ENCODE measurements around the gene PCNT. TPM values are rescaled to one million over a fixed set of nuclear protein-coding genes. Genes with fewer than 3 reads are reported as not detected.

PCNT gene
- total RNA-seq, 1 experiment from 2014 or later: 39.6 TPM

DNA sequence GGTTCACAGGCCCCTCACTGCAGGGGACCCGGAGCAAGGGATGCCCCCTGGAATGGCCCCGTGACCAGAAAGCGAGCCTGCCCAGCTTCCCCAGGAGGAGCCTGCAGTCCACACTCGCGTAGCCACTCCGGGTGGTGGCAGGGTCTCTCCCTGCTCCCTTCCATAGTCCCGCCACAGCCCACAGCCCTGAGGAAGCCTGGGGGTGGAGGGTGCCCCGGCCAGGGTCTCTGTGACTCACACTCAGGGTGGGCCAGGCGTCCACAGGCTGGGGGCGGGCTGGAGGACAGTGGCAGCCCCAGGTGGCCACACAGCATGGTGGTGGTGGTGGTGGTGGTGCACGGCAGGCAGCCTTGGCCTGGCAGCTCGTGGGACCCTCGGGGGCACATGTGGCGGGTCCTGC is 22.2 kb upstream of the PCNT start:
- no peak overlapping the region for H3K23ac ChIP-seq (ENCODE audit: insufficient read length, low read depth, low read length)
- no peak overlapping the region for H3K18ac ChIP-seq (ENCODE audit: insufficient read length, low read depth, low read length)
- H2BK20ac ChIP-seq (ENCODE audit: low read depth, low read length, poor library complexity, severe bottlenecking): no peak overlapping the region
- Mint-ChIP-seq H3K4me3 (no peak overlapping the region), H3K4me1 (peaks cover 0 to 3% of the 10 kb centered on the region in 2 experiments; a peak in 2 of 4 replicates), H3K36me3 (ENCODE audit: insufficient read depth in 1 of 3, low read depth in 3 of 3) (peaks cover 34 to 58% (median 53%) of the 10 kb centered on the region in 3 experiments), H3K27ac (no peak overlapping the region), H3K27me3 (ENCODE audit: low read depth) (no peaks in the 10 kb centered on the region), H3K9me3 (no peaks in the 10 kb centered on the region; a peak in 2 of 5 replicates)
- H3K79me1 ChIP-seq (ENCODE audit: insufficient read depth, low read depth, low read length, poor library complexity, severe bottlenecking): no peaks in the 10 kb centered on the region
- no peak overlapping the region for H2BK120ac ChIP-seq (ENCODE audit: low read depth, low read length, poor library complexity, severe bottlenecking)
- no peaks in the 10 kb centered on the region for H3K9me3 ChIP-seq (ENCODE audit: control insufficient read depth, low read depth, low read length)
- H2AK5ac ChIP-seq (ENCODE audit: insufficient read length, low read length): no peak overlapping the region
- H3K9ac ChIP-seq (ENCODE audit: extremely low read depth, insufficient read length, low read length): no peak overlapping the region
- H2BK15ac ChIP-seq (ENCODE audit: low read depth, low read length): no peak overlapping the region
- peaks cover 2% of the 10 kb centered on the region for H4K20me1 ChIP-seq (ENCODE audit: control insufficient read depth, insufficient read depth, insufficient read length)
- WGBS (ENCODE audit: extremely low coverage, insufficient read length, low lambda C conversion rate): no CpG with 5 or more reads among the region's 14 CpGs
- H2BK12ac ChIP-seq (ENCODE audit: insufficient read length, low read depth, low read length): no peak overlapping the region
- H2AFZ ChIP-seq (ENCODE audit: low read length): no peak overlapping the region
- peaks cover 6% of the 10 kb centered on the region for H3K23me2 ChIP-seq (ENCODE audit: insufficient read length, low read depth, low read length, poor library complexity, severe bottlenecking)
- no peak overlapping the region for H4K8ac ChIP-seq (replicated peaks; ENCODE audit: insufficient read length, low read depth, low read length)
- H2BK5ac ChIP-seq (ENCODE audit: insufficient read length, low read length): no peak overlapping the region
- H3K4ac ChIP-seq (ENCODE audit: low read depth, low read length): no peak overlapping the region
- no peak for DNase-seq
- TF ChIP-seq, protein P1, sequence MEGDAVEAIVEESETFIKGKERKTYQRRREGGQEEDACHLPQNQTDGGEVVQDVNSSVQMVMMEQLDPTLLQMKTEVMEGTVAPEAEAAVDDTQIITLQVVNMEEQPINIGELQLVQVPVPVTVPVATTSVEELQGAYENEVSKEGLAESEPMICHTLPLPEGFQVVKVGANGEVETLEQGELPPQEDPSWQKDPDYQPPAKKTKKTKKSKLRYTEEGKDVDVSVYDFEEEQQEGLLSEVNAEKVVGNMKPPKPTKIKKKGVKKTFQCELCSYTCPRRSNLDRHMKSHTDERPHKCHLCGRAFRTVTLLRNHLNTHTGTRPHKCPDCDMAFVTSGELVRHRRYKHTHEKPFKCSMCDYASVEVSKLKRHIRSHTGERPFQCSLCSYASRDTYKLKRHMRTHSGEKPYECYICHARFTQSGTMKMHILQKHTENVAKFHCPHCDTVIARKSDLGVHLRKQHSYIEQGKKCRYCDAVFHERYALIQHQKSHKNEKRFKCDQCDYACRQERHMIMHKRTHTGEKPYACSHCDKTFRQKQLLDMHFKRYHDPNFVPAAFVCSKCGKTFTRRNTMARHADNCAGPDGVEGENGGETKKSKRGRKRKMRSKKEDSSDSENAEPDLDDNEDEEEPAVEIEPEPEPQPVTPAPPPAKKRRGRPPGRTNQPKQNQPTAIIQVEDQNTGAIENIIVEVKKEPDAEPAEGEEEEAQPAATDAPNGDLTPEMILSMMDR (conservative IDR thresholded peaks at IDR 0.05): no peak
- H3K4me2 ChIP-seq (ENCODE audit: insufficient read depth, insufficient read length, low read length): no peak overlapping the region
- no peaks in the 10 kb centered on the region for H3K4me1 ChIP-seq (ENCODE audit: insufficient read depth, low read length)
- H3K27me3 ChIP-seq (ENCODE audit: insufficient read depth, low read length): no peaks in the 10 kb centered on the region
- no peak overlapping the region for H4K91ac ChIP-seq (ENCODE audit: insufficient read length, low read depth, low read length)
- no peak overlapping the region for H3T11ph ChIP-seq (ENCODE audit: low read length)
- H3K56ac ChIP-seq (ENCODE audit: insufficient read length, low read depth, low read length): no peak overlapping the region
- no peak overlapping the region for H3K14ac ChIP-seq (ENCODE audit: insufficient read depth, low read length)
- H4K5ac ChIP-seq (ENCODE audit: insufficient read length, low read depth, low read length): no peak overlapping the region
- no peak overlapping the region for H3K27ac ChIP-seq (ENCODE audit: insufficient read length, low read depth, low read length)
- H3K79me2 ChIP-seq (ENCODE audit: insufficient read depth, low read length): no peaks in the 10 kb centered on the region

Measured in H9 (cell line).